ENCODE measurements around the gene FOLR2.

The FOLR2 gene

GRCh38 chr11:72228229-72228843, 11.7 kb downstream of the FOLR2 start:
- TF ChIP-seq CTCF (IDR thresholded peaks at IDR 0.05) = no peak

- TF ChIP-seq CTCF (IDR thresholded peaks at IDR 0.05) = no peak
Observed at GRCh38 chr11:72228844-72229231, 12.2 kb downstream of the FOLR2 start.

- TF ChIP-seq CTCF (IDR thresholded peaks at IDR 0.05) = no peak
Observed at GRCh38 chr11:72229336-72229924, 12.8 kb downstream of the FOLR2 start.

GRCh38 chr11:72229925-72230763, 13.6 kb downstream of the FOLR2 start:
- TF ChIP-seq CTCF (IDR thresholded peaks at IDR 0.05) = no peak

- no peak for TF ChIP-seq CTCF (IDR thresholded peaks at IDR 0.05)
Observed at GRCh38 chr11:72230764-72231365, 14.3 kb downstream of the FOLR2 start.

GRCh38 chr11:72231396-72232259, 15.0 kb downstream of the FOLR2 start:
- TF ChIP-seq CTCF (IDR thresholded peaks at IDR 0.05) = no peak
